ENCODE results near the gene PP2D1.
"Not testable (repeated sequence)": the region's sequence is repeated elsewhere in the genome, so short reads cannot be mapped to it uniquely, and the experiment has no call there.

The PP2D1 gene

DNA sequence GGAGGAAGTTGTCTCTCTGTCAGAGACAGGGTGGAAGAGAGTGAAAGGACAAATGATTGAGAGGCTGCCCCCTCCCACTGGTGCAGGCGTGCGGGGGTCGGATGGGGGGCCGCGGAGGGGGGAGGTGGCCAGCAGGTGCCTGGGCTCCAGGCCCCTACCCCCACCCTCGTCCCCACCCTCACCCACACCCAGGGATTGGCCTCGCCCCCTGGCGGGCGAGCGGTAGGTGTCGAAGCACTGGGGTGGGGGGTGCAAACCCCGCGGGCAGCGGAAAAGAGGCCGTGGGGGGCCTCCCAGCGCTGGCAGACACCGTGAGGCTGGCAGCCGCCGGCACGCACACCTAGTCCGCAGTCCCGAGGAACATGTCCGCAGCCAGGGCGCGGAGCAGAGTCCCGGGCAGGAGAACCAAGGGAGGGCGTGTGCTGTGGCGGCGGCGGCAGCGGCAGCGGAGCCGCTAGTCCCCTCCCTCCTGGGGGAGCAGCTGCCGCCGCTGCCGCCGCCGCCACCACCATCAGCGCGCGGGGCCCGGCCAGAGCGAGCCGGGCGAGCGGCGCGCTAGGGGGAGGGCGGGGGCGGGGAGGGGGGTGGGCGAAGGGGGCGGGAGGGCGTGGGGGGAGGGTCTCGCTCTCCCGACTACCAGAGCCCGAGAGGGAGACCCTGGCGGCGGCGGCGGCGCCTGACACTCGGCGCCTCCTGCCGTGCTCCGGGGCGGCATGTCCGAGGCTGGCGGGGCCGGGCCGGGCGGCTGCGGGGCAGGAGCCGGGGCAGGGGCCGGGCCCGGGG, 27.9 kb upstream of the PP2D1 start, which contains the start of gene KAT2B:
KAT2B (plus strand) TSS at position 682 of the 783 bp plus-strand sequence; CDS start at position 714, 32 bp downstream.
- DNase-seq: peak; percentile 92

DNA sequence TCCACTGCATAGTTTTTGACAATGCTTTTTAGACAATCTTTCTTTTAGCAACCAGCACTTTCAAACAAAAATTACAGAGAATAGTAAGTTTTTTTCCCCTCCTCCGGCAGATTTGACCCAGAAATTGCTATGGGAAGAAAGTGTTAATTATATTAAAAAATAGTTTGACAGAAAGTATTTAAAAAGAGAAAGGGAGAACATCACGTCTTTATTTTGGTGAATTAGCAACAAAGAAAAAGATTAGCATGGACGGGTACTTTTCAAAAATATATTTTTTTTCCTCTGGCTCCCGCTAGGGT, 27.4 kb upstream of the PP2D1 start:
- no peak for DNase-seq

DNA sequence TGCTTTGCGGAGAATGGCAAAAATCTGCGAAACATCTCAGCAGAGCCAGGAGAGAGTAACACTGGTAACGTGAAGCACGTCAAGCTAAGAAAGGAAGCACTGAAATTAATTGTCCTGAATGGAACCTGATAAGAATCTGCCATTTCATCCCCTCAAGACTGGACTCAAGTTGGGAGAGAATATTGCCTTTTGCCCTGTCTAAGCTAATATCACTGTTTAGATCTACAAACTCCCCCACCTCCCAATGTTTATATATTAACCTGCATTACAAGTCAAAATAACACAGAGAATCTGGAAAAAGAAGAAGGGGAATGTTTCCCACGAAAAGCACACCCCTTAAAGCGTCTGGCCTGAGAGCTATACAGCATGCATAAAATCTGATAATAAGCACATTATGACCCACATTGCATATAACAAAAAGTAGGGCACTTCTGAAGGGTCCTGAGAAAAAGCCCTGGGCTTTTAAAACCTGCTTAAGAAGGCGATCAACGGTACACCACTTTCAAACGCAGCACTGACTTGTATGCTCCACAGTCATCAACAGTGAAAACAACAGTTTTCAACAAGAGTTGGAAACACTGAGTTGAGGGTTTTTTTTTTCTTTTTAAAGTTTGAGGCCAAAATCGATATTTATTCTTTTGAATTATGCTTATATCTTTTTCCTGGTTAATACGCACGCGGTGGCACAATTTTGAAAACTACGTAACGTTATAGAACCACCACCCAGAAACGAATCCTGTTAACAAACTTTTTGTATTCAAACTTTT, 26.8 kb upstream of the PP2D1 start:
- peak; percentile 53 for DNase-seq

DNA sequence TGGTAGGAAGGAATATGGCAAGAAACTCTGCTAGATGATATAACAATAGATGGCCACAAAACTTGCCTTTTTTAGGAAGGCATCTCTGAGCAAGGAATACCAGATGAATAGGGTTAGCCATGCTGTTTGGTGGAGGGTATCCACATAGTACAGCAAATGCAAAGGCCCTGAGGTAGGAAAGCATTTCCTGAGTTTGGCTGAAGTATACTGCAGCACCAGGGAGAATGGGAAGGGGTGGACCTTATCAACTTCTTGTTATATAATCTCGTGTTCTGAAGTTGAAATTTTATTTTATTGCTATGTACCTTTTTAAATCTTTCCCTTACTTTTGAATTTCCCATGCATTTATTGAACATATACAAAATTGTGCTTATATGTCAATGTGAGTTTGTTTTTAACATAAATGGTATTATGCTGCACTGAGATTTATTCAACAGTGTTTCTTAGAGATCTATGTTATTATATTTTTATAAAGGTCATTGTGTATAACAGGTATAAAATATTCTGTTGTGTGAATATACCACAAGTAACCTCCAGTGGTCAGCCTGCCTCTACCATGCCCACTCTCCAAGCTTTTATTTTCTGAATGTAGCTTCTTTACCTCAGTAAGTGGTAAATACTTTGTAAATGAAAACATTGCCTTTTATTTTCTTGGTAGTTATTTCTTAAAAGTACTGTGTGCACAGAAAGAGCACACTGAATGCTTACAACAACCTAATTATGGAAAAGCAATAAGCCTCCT, 25.4 kb upstream of the PP2D1 start:
- no peak for DNase-seq

DNA sequence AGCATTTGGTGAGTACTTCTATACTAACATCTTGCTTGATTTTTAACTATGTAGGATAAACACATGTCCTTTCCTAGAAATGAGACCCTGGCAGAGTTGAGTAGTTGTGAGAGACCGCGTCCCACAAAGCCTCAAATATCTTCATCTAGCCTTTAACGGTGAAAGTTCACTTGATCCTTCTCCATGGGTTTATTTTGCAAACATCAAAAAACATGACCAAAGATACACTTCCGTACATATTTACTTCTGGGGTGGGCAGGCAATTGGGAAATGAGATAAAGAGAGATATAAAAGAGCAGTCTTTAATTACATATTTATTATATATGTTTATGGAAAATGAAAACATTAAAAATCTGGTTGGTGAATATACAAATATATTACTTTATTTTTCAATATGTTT, 23.0 kb upstream of the PP2D1 start:
- DNase-seq: no peak

DNA sequence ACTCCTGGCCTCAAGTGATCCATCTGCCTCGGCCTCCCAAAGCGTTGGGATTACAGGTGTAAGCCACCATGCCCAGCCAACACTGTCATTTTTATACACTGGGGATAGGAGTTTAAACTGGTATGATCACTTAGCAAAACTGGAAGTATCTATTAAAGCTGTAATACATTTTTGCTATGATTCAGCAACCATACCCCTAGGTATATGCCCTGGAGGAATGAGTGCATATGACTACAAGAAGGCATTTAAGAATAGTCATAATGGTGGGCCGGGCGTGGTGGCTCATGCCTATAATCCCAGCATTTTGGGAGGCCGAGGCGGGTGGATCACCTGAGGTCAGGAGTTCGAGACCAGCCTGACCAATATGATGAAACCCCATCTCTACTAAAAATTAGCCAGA, 19.9 kb upstream of the PP2D1 start:
- not testable (repeated sequence) for DNase-seq

DNA sequence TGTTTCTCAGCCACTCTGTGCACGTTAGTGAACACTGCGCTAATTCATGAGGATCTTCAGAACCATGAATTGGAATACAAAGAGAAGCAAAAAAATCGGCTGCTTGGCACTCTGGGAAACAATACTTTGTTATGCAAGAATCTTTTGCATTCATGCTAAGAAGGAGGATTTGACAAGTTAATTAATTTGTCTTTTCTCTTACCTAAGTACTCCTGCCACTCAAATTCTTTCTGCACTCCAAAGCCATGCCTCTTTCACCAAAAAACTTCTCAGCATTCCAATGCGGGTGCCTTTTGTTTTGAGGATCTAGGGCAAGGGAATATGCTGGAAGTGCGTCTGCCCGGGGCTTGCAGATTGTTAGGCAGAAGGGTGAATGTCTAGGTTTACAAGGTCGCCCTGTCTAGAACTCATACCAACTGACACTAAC, 16.9 kb upstream of the PP2D1 start:
- DNase-seq: peak; percentile 29

DNA sequence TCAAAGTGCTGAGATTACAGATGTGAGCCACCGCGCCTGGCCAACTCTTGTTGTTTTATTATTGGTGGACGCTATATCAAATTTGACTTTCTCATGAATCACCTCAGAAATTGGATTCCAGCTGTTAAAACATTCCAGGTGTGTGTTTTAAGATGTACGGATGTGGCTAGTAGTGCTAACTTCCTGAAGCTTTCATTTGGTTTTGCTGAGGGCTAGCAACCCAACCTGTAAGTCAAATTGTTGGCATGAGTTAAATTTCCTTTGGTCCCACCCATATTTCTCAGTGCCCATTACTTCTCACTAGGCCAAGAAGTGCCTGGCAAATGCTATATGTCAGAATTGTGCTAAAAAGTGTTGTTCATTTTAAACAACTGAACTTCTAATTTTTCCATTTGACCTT, 15.1 kb upstream of the PP2D1 start:
- DNase-seq: no peak

DNA sequence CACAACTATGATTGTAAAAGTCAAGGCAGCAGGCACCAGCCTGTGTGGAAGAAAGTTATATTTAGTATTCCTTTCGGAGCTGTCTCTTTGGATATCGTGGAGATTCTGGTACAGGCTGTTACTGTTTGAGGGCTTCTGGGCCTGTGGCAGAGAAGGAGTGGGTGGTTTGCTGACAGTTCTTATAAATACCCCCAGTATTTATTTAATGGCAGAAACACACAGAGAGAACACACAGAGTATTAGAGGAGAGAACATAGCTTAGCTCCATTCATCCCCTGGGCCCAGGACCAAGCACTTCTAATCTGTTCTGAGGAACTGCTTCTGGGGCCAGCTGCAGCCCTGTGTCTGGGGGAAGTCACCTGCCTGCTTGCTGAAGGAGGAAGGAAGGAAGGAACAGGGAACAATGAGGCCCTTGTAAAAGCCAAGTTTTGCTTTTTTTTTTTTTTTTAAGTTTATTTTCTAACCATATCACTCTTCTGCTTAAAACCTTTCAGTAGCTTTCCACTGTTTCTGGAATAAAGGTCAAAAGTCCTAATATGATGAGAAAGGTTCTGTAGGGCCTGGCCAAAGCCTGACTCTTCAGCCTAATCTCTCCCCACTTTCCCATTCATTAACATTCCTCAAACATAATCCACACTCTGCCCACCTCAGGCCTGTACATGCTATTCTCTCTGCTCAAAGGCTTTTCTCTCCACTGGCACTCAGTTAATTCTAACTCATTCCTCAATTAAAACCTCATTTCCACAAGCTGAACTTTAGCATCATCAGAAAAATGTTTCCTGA, 11.8 kb upstream of the PP2D1 start:
- no peak for DNase-seq

DNA sequence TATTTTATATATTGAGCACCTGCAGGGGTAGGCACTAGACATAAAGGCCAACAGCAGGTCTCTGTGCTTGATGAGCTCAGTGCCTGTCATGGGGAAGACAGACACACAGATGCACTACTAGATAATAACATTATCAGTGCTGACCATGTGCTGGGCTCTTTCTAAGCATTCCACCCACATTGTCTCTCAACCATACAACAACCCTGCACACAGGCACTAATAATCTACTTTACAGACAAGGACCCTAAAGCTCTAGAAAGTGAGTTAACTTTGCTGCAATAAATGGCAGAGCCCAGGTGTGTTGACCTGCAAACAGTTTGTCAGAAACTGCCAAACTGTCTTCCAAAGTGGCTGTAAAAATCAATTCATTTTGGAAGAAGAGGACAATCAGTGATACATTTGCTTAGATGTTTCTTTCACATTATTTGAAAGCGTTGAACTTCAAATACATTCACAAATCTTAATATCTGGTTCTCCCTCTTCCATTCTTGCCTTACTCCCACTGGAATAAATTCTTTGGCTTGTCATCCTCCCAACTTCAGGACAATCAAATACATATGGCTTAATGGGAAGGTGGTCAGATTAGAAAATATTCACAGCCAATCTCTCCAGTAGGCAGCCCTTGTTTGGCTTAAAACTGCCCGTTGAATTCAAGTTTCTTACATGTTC, 11.0 kb upstream of the PP2D1 start:
- no peak for DNase-seq

DNA sequence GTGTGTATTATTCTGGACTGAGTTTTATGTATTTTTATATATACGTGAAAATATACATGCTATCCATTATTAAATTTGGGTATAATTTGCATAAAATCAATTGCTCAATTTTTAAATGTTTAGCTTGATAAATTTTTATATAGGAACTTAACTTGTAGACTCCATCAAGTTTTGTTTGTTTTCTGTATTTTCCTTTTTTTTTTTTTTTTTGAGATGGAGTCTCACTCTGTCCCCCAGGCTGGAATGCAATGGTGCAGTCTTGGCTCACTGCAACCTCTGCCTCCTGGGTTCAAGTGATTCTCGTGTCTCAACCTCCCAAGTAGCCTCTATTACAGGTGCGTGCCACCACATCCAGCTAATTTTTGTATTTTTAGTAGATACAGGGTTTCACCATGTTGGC, 4.0 kb upstream of the PP2D1 start:
- not testable (repeated sequence) for DNase-seq

DNA sequence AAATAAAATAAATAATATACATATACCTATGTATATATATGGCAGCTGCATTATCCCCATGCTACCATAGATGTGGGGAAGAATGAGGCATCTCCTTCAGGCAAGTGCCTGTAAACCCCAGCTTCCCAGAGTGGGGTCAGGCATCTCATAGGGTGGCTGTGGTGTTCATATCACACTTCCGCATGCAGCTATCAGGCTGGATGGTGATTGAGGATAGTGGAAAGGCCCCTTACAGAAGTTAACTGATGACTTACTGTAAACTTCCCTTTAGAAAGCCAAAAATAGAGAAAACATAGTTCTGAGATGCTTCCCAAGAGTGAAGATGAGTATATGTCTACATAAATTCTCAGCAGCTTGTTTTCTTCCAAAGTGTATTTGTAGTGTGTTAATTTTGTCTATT, 3.5 kb upstream of the PP2D1 start:
- no peak for DNase-seq

DNA sequence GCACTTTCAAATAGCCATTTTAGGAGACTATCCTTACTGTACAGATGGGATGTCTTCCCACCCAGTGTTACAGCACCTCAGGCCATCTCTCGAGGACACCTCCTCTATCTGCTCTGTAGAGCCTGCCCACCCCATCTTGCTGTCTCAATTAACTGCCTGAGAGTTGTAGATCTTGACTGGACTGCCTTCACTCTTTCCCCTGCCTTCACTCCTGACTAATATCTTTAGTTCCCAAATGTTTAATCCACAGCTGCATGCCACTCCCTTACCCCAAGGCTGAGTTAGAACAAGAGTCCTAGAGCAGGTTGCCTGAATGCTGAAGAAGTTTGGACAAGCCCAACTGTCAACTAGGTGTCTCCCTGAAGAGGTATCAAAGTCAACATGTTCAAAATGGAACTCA, 1.3 kb upstream of the PP2D1 start:
- DNase-seq: no peak

DNA sequence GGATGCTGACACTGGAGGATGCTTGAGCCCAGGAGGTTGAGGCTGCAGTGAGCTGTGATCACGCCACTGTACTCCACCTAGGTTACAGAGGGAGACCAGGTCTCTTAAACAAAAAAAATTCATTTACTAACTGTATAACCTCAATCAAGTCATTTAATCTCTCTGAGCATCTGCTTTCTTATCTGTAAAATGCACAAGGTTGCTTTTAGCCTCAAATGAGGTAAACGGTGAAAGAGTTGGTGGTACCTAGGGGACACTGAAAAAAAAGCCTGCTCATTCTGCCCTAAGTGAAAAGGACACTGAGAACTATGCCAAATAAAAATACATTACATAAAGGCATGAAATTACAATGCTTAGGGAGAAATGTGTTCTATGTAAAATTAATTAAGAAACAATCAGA, 3.4 kb downstream of the PP2D1 start:
- no peak for DNase-seq

DNA sequence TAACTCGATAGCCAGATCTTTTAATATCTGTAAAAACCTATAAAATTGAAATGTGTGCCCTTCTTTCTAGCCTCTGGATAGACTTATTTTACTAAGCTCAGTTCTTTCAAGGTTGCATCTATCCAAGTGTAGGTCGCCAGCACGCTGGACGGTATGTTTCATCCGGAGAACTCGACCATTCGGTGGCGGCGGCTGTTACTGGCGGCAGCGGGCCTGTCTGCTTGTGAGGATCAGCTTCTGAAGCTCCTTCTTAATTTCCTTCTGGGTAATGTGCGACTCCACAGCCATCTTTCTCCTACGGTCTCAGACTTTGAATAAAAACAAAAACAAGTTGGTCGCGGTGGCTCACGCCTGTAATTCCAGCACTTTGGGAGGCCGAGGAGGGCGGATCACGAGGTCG, 4.1 kb downstream of the PP2D1 start:
- no peak for DNase-seq

DNA sequence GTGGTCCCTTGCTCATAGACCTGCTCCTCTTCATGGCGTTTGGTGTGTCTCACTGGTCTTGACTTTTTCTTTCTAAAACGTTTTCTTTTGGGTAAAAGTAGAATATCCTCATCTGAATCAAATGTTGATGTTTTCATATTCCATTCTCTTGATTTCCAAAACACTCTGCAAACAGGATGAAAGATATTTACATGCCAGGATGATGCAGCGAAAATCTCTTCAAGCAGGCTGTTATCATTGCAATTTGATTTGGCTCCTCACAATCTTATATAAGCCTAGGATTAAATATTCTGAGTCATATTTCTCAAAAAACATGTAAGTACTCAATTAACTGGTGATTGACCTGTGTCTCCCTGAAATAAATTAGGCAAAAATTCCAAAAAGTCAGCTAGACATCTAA, 10.1 kb downstream of the PP2D1 start:
- no peak for DNase-seq

DNA sequence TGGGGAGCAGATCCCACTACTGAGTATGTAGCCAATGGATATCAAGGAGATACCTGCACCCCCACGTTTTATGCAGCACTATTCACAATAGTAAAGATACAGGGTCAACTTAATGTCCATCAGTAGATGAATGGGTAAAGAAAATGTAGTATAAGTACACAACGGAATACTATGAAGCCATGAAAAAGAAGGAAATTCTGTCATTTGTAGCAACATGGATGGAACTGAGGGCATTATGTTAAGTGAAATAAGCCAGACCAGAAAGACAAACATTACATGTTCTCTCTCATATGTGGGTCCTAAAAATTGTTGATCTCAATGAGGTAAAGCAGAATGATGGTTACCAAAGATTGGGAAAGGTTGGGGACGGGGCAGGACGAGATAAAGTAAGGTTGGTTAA, 14.6 kb downstream of the PP2D1 start:
- no peak for DNase-seq

DNA sequence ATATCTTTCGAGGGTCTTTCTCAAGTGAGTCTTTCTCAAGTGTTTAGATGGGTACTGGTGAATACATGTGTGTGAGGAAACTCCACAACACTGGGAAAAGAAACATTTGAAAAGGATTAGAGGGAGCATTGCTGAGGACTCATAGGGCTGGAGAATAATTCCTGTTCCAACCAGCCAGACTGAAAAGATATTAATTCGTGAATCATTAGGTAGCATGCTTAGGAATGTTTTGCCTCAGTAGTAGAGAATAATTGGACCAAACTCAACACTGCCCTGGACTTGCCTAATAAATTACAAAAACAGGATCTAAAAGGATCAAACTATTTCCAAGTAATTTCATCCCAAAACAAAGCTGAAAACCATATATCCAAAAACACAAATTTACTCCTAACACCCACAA, 17.3 kb downstream of the PP2D1 start:
- DNase-seq: no peak

DNA sequence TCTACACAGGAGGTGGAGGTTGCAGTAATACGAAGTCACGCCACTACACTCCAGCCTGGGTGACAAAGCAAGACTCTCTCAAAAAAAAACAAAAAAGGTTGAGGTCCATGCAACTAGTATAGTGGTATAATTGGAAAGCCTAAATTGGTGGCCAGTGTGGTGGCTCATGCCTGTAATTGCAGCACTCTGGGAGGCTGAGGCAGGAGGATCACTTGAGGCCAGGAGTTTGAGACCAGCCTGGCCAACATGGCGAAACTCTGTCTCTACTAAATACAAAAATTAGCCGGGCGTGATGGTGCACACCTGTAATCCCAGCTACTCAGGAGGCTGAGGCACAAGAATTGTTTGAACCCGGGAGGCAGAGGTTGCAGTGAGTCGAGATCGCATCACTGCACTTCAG, 23.2 kb downstream of the PP2D1 start:
- not testable (repeated sequence) for DNase-seq

DNA sequence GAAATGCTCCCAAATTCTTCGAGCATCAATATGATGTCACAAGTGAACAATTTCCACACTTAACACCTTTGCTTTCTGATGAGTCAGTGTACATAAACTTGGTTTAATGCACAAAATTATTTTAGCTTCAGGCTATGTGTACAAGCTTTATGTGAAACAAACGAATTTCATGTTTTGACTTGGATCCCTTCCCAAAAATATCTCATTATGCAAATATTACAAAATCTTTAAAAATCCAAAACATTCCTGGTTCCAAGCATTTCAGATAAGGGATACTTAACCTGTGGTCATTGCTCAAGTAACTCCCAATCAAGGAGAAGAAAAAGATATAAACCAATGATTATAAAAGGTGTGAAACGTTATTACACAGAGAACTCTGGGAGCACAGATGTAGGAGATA, 40.0 kb downstream of the PP2D1 start:
- DNase-seq: no peak

DNA sequence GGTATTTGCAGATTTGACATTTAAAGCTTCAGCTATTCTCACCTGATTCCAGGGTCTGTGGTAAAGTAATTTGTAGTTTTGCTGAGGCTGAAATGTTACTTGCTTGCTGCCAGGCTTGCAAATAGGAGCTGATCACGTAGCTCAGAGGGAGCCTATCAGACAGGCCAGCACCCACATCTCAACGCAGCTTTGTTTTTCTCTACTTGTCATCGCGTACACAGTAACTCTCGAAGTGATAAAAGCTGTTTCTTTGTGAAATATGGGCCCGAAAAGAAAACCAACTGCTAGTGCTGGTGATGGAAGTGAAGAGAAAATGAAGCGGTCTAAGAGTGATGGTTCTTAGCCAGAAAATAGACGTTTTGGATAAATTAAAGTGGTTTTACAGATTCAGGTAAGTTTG, 41.7 kb downstream of the PP2D1 start:
- DNase-seq: no peak

DNA sequence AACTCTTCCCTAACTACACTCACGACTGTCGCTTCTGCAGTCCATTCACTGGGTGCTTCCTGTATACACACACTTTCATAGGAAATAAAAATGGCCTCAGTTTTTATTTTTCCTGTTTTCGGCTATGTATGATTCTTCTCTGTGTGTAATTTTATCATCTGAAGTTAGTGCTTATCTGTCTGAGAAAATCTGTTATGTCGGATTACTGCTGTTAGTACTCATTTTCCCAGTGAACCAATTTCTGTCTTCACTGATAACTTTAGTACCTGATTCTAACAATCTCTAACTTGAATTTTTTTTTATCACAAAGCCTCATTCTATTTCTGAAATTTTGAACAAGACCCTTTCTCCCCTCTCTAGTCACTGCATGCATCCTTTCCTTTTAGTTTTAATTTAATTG, 44.3 kb downstream of the PP2D1 start:
- DNase-seq: no peak
